ENCODE results near the gene CHPF.

Gene CHPF, protein sequence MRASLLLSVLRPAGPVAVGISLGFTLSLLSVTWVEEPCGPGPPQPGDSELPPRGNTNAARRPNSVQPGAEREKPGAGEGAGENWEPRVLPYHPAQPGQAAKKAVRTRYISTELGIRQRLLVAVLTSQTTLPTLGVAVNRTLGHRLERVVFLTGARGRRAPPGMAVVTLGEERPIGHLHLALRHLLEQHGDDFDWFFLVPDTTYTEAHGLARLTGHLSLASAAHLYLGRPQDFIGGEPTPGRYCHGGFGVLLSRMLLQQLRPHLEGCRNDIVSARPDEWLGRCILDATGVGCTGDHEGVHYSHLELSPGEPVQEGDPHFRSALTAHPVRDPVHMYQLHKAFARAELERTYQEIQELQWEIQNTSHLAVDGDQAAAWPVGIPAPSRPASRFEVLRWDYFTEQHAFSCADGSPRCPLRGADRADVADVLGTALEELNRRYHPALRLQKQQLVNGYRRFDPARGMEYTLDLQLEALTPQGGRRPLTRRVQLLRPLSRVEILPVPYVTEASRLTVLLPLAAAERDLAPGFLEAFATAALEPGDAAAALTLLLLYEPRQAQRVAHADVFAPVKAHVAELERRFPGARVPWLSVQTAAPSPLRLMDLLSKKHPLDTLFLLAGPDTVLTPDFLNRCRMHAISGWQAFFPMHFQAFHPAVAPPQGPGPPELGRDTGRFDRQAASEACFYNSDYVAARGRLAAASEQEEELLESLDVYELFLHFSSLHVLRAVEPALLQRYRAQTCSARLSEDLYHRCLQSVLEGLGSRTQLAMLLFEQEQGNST

DNA sequence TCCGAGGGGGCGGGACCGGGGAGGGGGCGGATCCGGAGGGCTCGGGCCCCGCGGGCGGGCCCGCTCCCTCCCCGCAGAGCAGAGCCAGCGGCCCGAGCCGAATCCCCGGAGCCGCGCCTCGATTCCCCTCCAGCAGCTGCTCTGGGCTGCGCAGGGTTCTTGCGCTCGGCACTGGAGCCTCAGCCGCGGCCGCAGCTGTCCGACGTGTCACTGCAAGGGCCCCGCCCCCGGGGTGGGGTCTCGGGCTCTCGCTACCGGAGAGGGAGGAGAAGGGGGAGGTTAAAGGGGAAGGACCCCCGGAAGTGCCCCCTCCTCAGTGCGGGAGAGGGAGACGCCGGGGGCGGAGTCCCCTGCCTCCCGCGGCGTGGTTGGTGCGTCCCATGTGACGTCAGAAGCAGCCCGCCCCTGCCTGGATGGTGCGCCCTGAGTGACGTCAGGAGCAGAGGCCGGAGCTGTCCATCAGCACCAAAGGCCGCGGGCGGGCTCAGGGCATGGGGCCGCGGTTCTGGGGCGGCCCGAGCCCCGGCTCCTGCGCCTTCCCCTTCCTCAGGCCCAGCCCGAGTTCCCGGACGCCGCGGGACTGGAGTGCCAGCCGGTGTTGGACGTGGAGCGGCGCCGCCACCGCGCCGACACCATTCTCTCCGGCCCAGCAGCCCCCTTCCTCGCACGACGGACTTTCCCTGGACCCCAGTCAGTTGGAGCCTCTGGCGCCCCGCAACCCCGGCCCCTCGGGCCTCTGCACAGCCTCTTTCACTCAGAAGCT lies at the start of gene CHPF, which contains the start of gene TMEM198:
TSS of gene CHPF (minus strand) at position 214 of the 763 bp plus-strand sequence. CDS start 271 bp downstream, outside the sequence.
TSS of gene TMEM198 (plus strand) at position 433 of the 763 bp plus-strand sequence. CDS start 700 bp downstream, outside the sequence.
- DNase-seq = peak; percentile 88 to 89

DNA sequence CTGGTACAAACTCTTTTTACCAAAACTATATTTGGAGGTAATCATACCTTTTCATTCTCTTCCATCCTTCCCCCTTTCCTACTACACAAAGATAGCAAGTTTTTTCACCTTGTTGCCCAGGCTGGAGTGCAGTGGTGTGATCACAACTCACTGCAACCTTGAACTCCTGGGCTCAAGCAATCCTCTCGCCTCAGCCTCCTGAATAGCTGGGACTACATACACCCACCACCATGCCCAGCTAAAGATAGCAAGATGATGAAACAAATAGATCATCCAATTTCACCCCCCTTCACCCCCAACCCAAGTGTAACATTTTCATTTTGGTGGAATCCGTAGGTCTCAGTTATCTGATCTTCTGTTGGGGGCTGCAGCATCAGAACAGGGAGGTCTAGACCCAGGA lies 49.5 kb upstream of the CHPF start:
- no peak for DNase-seq

DNA sequence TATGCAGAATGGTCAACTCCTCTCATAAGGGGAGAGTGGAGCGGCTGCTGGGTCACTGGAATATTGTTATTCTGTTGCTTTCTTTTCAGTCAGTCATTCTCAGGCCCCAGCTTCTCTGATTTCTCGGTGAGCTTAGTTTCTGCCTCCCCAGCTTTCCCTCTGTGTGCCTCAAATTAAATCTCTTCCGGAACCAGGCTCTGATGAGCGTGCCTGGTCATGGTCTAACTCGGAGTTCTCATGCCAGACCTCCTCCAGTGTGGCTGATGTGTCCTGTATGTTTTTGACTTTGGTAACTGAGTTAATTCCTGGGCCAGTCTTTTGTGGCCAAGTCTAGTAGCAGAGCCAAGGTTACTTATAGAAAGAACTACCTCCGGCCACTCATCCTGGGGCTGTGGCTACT lies 49.1 kb upstream of the CHPF start:
- DNase-seq = no peak

DNA sequence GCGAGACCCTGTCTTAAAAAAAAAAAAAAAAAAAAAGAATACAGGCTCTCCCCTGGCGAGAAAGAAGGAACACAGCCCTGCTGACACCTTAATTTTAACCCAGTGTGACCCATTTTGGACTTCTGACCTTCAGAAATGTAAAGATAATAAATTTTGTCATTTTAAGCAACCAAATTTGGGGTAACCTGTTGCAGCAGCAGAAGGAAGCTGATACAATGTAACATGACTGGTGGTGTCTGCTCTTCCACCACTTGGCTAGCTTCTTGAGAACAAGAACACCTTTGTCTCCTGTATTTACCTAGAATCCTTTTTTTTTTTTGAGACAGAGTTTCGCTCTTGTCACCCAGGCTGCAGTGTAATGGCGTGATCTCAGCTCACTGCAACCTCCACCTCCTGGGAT lies 47.5 kb upstream of the CHPF start:
- DNase-seq = no peak

DNA sequence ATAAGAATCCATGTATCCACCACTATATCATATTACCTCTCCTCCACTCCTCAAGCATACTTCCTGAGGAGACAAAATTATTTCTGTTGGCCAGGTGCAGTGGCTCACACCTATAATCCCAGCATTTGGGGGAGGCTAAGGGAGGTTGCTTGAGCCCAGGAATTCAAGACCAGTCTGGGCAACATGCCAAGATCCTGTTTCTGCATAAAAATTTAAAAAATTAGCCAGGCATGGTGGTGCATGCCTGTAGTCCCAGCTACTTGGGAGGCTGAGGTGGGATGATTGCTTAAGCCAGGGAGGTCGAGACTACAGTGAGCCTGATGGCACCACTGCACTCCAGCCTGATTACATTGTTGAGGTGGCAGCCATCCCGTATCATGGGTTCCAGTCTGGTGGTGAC lies 37.7 kb upstream of the CHPF start:
- DNase-seq = no peak

DNA sequence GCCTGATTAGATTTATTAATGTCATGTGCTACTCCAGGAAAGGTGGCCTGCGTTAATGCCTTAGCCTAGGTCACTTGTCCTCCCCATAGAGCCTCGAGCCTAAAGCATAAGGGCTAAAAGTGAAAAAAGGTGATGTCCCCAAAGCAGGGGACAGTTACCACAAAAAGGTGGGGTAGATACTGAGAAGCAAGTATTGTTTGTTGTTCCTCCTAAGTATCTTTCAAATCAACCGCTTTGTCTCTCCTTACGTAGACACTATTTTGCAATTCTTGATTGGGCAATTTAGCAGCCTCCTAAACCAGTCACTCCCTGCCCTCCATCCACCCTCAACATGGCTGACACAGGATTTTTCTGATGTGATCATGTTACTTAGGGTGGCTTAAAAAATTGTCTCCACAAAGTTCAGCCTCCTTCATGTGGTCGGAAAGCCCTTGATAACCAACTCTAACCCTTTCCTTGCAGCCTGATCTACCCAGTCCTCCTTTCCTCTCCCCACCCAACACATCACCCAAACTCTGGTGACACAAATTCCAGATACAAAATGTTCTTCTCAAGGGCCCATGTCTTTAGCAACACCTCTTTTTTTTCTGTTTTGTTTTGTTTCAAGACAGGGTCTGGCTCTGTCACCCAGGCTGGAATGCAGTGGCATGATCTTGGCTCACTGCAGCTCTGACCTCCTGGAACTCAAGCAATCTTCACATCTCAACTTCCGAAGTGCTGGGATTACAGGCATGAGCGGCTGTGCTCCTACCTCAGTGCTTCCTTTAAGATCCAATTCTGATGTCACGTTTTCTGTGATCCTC lies 35.4 kb upstream of the CHPF start:
- DNase-seq = no peak

DNA sequence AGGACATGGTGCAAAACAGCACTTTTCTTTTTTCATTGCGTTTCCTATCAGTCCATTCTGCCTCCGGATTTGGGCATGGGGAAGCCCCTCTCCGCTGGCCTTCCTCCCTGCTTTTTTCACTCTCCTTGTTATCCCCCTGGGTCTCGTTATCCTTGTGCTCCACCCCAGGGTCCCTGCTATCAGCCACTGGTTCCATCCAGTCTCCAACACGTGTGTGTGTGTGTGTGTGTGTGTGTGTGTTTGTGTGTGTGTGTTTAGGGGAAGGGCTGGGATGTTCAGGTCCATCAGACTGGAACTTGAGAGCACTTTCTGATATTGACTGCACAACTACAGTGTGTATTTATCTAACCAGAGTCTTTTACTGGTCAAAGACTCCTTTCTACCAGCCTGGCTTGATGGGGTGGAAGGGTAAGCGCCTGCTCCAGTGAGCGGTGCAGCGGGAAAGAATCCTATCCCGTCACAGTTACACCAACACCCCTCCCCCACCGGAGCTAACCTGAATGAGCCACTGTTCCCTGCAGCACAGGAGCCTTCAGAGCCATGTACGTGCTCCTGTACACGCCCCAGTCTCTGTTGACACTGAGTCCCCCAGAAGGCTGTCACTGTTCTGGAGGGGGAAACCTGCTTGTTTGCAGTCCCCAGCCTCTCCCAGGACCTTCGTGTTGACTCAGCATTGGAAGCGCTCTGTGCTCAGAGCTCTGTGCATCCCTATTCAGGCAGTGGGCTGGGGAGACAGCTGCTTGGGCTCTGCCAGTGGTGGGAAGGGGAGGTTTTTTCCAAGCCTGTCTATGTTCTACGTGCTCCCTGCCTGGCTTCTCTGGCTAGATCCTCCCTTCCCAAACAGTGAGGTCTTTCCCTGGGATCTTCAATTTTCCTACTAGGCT lies 33.1 kb upstream of the CHPF start:
- no peak for DNase-seq

DNA sequence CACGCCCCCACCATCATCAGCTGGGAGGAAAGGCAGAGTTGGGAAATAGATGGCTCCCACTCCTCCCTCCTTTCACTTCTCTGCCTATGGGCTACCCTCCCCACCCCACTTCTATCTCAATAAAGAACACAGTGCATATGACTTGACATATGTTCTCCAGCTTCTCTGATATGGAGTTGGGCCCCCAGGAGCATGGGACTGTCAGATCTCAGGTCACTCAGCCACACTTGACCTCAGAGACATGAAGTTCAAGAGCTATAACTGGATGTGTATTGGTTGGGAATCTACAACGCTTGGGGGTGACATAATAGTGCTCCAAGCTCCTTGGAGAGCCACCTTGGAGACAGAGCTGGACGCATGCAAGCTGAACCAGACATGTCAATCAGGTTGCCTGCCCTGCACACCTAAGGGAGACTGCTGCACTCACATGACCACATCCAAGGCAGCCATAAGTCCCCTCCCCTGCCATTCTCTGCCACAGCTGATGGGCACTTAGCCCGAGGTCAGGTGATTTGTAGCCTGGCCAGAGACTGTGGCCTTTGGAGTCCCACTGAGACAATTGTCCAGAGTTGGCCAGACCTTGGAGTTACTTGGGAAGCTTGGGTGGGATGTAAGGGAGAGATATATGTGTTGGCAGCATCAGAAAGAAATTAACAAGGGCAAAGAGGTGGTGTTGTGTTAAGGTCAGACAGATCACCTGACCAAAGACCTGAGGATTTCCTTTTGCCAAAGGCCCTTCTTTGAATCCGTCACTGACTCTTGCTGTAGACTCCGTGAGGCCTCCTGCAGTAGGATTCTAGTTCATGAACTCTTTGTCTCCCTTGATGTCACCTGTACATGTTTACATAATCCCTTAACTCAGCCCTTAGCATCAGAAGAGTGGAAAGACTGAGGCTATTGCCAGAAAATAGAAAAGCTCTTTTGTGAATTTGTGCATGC lies 32.2 kb upstream of the CHPF start:
- no peak for DNase-seq

DNA sequence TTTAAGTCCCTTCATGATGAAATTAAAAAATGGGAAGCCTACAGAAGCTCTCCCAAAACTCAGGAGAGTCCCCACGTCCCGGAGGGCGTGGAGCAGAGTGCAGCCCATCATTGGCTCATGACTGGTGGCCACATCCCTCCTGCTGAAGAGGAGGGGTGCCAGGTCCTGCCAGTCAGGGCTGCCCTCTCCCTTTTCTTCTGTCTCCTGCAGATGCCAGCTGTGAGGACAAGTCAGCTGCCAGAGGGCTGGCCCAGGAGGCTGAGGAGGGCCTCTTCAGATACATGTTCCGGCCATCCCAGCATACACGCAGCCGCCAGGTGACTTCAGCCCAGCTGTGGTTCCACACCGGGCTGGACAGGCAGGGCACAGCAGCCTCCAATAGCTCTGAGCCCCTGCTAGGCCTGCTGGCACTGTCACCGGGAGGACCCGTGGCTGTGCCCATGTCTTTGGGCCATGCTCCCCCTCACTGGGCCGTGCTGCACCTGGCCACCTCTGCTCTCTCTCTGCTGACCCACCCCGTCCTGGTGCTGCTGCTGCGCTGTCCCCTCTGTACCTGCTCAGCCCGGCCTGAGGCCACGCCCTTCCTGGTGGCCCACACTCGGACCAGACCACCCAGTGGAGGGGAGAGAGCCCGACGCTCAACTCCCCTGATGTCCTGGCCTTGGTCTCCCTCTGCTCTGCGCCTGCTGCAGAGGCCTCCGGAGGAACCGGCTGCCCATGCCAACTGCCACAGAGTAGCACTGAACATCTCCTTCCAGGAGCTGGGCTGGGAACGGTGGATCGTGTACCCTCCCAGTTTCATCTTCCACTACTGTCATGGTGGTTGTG lies 31.1 kb upstream of the CHPF start:
- DNase-seq = no peak

DNA sequence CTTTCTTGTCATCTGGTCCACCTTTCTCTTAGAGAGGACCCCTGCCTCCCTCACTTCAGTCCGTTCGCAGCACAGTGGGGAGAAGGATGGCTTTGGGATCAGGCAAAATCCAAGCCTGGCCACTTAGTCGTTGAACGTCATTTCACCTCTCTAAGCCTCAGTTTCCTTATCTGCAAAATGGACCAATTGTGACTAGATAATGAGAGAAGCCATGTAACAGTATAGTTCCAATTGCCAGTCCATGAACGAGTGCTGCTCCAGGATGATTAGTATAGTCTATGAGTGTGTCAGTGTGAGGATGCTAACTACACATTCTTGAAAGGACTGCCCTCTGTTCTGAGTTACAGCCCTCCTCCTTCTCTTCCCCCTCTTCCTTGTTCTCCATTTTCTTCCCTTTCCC lies 29.6 kb upstream of the CHPF start:
- DNase-seq = no peak

DNA sequence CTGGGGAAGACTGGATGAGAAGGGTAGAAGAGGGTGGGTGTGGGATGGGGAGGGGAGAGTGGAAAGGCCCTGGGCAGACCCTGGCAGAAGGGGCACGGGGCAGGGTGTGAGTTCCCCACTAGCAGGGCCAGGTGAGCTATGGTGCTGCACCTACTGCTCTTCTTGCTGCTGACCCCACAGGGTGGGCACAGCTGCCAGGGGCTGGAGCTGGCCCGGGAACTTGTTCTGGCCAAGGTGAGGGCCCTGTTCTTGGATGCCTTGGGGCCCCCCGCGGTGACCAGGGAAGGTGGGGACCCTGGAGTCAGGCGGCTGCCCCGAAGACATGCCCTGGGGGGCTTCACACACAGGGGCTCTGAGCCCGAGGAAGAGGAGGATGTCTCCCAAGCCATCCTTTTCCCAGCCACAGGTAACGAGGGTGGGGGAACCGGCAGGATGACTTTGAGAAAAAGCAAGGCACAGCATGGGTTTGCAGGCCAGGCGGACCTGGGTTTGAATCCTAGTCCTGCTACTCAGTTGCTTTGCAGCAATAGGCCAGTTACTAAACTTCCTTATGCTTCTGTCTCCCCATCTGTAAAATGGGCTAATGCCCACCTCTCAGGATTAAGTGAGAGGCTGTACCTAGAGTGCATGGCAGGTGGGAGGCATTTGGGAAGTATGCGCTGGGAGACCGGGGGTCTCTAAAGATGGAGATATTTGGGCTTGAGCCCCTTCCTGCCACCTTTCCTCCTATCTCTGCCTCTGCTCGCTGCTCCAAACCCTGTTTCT lies 28.8 kb upstream of the CHPF start, which contains the start of gene INHA:
TSS of gene INHA (plus strand) at position 74 of the 765 bp plus-strand sequence. CDS start at position 139, 65 bp downstream.
- no peak for DNase-seq

DNA sequence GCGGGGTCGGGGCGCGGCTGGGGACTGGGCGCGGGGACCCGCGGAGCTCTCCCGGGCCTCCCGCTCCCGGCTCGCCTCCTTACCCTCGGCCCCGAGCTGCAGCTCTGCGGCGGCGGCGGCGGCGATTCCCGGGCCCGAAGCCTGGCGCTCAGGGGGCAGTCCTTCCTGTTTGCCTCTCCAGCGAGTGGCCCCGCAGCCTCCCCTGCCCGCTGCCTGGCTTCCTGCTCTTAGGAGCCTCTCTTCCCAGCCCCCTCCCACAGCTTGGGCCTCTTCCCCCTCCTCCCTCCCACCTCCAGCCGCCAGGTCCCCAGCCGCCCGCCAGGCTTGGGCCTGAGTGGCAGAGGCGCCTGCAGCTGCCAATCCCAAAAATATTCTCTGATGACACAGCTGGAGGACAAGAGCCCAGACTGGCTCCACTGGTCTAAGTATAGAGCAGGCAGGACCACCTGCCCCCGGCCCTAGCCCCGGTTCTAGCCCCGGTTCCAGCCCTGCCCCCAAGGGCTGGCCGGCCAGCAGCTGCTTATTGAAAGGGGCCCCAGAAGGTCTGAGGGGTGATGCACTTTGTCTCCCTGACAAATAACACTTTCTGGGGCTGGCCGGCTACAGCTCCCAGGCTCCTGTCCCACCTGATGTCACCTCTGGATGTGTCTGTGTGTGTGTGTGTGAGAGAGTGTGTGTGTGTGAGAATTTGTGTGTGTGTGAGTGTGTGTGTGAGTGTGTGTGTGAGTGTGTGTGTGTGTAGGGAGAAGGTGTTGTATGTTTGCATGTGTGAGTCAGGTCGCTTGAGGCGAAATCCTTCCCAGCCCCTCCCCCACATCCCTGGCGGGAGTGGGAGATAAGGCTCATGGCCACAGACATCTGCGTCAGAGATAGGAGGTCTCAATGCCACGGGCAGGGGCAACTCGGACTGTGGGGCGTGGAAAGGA lies 28.0 kb upstream of the CHPF start, which contains the start of gene OBSL1:
TSS of gene OBSL1 (minus strand) at position 229 of the 926 bp plus-strand sequence. CDS start 307 bp downstream, outside the sequence.
- no peak for DNase-seq

DNA sequence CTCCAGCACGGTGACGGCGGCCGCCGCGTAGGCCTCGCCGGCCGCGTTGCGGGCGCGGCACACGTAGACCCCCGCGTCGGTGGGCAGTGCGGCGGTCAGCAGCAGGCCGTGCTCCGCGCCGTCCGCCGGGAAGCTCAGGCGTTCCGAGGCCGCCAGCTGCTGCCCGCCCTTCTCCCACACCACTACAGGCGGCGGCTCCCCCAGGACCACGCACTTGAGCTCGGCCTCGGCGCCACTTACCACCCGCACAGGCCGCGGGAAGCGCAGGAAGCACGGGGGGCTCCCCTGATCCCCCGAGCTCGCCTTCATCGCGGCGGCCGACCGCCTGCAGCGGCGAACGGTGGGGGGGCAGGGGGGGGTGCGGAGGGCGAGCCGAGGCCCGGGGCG lies 27.3 kb upstream of the CHPF start:
- DNase-seq = no peak

DNA sequence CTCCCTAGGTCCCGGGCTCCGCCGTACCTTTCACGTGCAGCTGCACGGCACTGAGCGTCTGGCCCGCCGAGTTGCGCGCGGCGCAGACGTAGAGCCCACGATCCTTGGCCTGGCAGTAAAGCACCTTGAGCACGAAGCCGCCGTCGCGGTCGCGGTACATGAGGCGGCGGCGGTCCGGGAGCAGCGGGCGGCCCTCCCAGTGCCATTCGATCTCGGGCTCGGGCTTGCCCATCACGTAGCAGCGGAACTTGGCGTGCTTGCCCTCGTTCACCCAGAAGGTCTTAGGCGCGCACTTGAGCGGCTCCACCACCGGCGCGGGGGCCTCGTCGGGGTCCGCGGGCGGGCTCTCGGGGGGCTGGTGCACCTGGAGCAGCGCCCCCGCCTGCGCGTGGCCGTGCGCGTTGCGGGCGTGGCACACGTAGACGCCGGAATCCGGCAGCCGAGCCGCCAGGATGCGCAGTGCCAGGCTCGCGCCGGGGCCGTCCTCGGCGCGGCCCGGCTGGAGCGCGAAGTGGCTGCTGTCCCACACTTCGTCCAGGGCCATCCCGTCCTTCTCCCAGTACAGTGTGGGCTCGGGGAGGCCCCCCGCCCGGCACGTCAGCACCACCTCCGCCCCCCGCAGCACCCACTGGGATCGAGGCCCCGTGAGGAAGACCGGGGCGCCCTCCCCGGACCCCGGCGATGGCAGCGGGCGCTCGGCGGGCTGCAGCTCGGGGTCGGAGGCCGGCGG lies 26.8 kb upstream of the CHPF start:
- no peak for DNase-seq

DNA sequence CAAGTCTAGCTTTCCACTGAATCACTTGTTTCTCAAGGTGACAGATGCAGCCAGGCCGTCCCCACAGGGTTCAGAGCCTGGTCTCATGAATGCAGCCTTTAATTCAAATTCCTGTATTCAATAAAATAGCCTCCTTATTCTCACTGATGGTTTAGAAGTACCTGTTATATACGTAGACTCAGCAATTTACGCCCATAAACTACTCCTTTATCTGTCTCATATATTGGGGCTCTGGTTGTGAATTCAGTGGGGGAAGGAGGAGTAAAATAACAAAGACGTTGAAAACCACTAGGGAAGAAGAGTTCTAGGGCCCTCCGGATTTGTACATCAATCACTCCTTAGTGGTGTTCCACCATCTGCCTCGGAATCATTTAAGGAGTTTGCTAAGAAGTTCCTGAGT lies 26.0 kb upstream of the CHPF start:
- no peak for DNase-seq

DNA sequence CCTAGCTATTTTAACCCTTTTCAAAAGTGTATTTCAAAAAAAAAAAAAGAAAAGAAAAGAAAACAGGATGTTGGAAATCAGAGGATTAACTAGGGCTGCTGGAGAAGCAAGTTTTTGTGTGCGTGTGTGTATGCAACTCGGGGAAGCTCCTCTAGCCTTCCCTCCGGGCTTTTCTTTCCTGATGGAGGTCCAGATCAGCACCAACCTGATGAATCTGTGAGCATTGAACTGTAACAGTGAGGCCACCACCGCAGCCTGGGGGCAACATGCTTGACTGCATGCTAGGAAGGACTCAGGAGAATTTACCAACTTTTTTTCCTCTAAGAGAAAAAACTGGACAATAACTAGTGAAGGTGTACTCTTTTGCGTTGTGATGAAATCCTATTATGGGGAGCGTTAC lies 25.4 kb upstream of the CHPF start:
- no peak for DNase-seq

Data from activated CD4-positive, alpha-beta T cell treated with anti-CD3 and anti-CD28 coated beads, Interleukin-2, amount 50 U/mL, for 4 hours (primary cell).